Measurements from ENCODE around the gene GLB1L2.
"Not testable (repeated sequence)": the region's sequence is repeated elsewhere in the genome, so short reads cannot be mapped to it uniquely, and the experiment has no call there.

GLB1L2 gene

GRCh38 chr11:134321373-134321772 lies 10.4 kb upstream of the GLB1L2 start:
- FAIRE-seq; DNase-seq (ENCODE audit: insufficient read length, low spot score): not testable (repeated sequence)

- FAIRE-seq = no peak
- DNase-seq (ENCODE audit: insufficient read length, low spot score) = no peak
Measured at GRCh38 chr11:134322553-134322952, 9.2 kb upstream of the GLB1L2 start.

GRCh38 chr11:134328433-134328832 lies 3.4 kb upstream of the GLB1L2 start:
- FAIRE-seq = no peak
- no peak for DNase-seq (ENCODE audit: insufficient read length, low spot score)

GRCh38 chr11:134330611-134331353 lies 1.0 kb upstream of the GLB1L2 start:
- DNase-seq (ENCODE audit: insufficient read length, low spot score) (no peak), FAIRE-seq (no peak)

- DNase-seq (ENCODE audit: insufficient read length, low spot score) = no peak
Measured at GRCh38 chr11:134332189-134332631, 422 bp downstream of the GLB1L2 start.

GRCh38 chr11:134332782-134333181 lies 994 bp downstream of the GLB1L2 start:
- no peak for DNase-seq (ENCODE audit: insufficient read length, low spot score)
- no peak for FAIRE-seq

More at GRCh38 chr11:134332189-134332631, 422 bp downstream of the GLB1L2 start:
- no peak for FAIRE-seq

GRCh38 chr11:134333312-134333711 lies 1.5 kb downstream of the GLB1L2 start:
- no peak for FAIRE-seq
- no peak for DNase-seq (ENCODE audit: insufficient read length, low spot score)

GRCh38 chr11:134333946-134334345 lies 2.2 kb downstream of the GLB1L2 start:
- DNase-seq (ENCODE audit: insufficient read length, low spot score) (no peak), FAIRE-seq (no peak)

GRCh38 chr11:134334796-134335571 lies 3.2 kb downstream of the GLB1L2 start:
- FAIRE-seq = no peak
- DNase-seq (ENCODE audit: insufficient read length, low spot score) = no peak

- FAIRE-seq (no peak), DNase-seq (ENCODE audit: insufficient read length, low spot score) (no peak)
Measured at GRCh38 chr11:134337051-134337450, 5.3 kb downstream of the GLB1L2 start.

- FAIRE-seq (no peak), DNase-seq (ENCODE audit: insufficient read length, low spot score) (no peak)
Measured at GRCh38 chr11:134338068-134338467, 6.3 kb downstream of the GLB1L2 start.

- DNase-seq (ENCODE audit: insufficient read length, low spot score) = no peak
- FAIRE-seq = no peak
Measured at GRCh38 chr11:134338654-134339053, 6.9 kb downstream of the GLB1L2 start.

GRCh38 chr11:134339756-134340155 lies 8.0 kb downstream of the GLB1L2 start:
- no peak for FAIRE-seq
- DNase-seq (ENCODE audit: insufficient read length, low spot score) = no peak

- FAIRE-seq = no peak
- no peak for DNase-seq (ENCODE audit: insufficient read length, low spot score)
Measured at GRCh38 chr11:134340354-134340964, 8.7 kb downstream of the GLB1L2 start.

- DNase-seq (ENCODE audit: insufficient read length, low spot score) = no peak
Measured at GRCh38 chr11:134341805-134342571, 10.2 kb downstream of the GLB1L2 start.

GRCh38 chr11:134342572-134343340 lies 11.0 kb downstream of the GLB1L2 start:
- no peak for FAIRE-seq
- DNase-seq (ENCODE audit: insufficient read length, low spot score) = no peak

More at GRCh38 chr11:134341805-134342571, 10.2 kb downstream of the GLB1L2 start:
- FAIRE-seq = no peak

GRCh38 chr11:134343646-134344045 lies 11.9 kb downstream of the GLB1L2 start:
- no peak for DNase-seq (ENCODE audit: insufficient read length, low spot score)
- no peak for FAIRE-seq

- not testable (repeated sequence) for FAIRE-seq; DNase-seq (ENCODE audit: insufficient read length, low spot score)
Measured at GRCh38 chr11:134344497-134345236, 12.9 kb downstream of the GLB1L2 start.

GRCh38 chr11:134345237-134345550 lies 13.4 kb downstream of the GLB1L2 start:
- FAIRE-seq = no peak
- no peak for DNase-seq (ENCODE audit: insufficient read length, low spot score)

All from GM19239 (cell line).